ENCODE data around the gene DUOX2. TPM values are rescaled to one million over a fixed set of nuclear protein-coding genes. Genes with fewer than 3 reads are reported as not detected.
"Not testable (repeated sequence)": the region's sequence is repeated elsewhere in the genome, so short reads cannot be mapped to it uniquely, and the experiment has no call there.

DUOX2 gene
- total RNA-seq, 1 experiment from 2014 or later: 0.99 TPM

- Histone ChIP-seq H3K4me3 (ENCODE audit: low read depth, low read length, poor library complexity, severe bottlenecking) (no peak overlapping the region), H3K4me1 (ENCODE audit: insufficient read depth, low read length, poor library complexity, severe bottlenecking) (no peaks in the 10 kb centered on the region), H3K27ac (ENCODE audit: low read depth, low read length, poor library complexity, severe bottlenecking) (no peak overlapping the region), H3K27me3 (replicated peaks; ENCODE audit: insufficient read depth, low read depth, low read length, poor library complexity) (no peaks in the 10 kb centered on the region), H3K9me3 (ENCODE audit: low read depth, low read length, poor library complexity, severe bottlenecking) (no peaks in the 10 kb centered on the region), H3K36me3 (ENCODE audit: insufficient read depth, low read length, poor library complexity, severe bottlenecking) (no peaks in the 10 kb centered on the region)
- DNase-seq (ENCODE audit: low spot score): no peak
- no TSS peak for BruUV-seq (replicated peaks)
- ChIA-PET CTCF (interaction anchor here (1.0 kb wide), 1 partner anchor 12 kb away, joined by 4 read pairs; no protein-coding TSS in a partner anchor), POLR2A (ENCODE audit: low non-redundant PET) (interaction anchor here (0.6 kb wide), 1 partner anchor 1314 kb away, joined by 10 read pairs; no protein-coding TSS in a partner anchor)
- TF ChIP-seq CTCF (conservative IDR thresholded peaks at IDR 0.05; ENCODE audit: low read depth, low read length): no peak
- TF ChIP-seq EZH2 (IDR thresholded peaks at IDR 0.05; ENCODE audit: borderline replicate concordance, low read depth, low read length, poor library complexity, severe bottlenecking): no peak
- intact Hi-C loops (cut with micrococcal nuclease; ENCODE audit: unreplicated experiment): no loop called here
These were observed 7.8 kb downstream of the DUOX2 start for GRCh38 chr15:45106002-45106790.

DNA sequence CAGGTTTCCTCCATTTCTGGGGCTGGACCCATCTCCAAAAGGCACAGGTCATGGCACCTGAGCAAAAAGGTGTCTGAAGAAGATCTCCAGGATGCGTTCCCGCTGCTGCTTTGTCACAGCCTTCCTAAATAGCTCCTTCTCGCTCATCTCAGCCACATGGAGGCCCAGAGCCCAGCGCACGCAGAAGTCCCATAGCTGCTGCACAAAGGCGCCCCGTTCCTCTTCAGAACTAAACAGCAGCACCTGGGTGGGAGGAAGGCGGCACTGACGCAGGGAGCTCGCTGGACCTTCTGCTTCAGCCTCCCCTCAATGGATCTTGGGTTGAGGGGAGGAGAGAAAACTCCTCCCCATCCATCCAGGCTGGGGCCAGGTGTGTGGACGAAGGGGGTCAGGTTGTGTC lies 8.4 kb downstream of the DUOX2 start:
- TF ChIP-seq CTCF (conservative IDR thresholded peaks at IDR 0.05; ENCODE audit: low read depth, low read length) (no peak), EZH2 (IDR thresholded peaks at IDR 0.05; ENCODE audit: borderline replicate concordance, low read depth, low read length, poor library complexity, severe bottlenecking) (no peak)
- H3K27me3 ChIP-seq (replicated peaks; ENCODE audit: insufficient read depth, low read depth, low read length, poor library complexity): no peaks in the 10 kb centered on the region
- POLR2A ChIA-PET (ENCODE audit: low non-redundant PET): interaction anchor here (0.6 kb wide), 1 partner anchor 1313 kb away, joined by 10 read pairs; no protein-coding TSS in a partner anchor
- no peaks in the 10 kb centered on the region for H3K4me1 ChIP-seq (ENCODE audit: insufficient read depth, low read length, poor library complexity, severe bottlenecking)
- CTCF ChIA-PET: no interaction called here
- DNase-seq (ENCODE audit: low spot score): no peak
- intact Hi-C loops (cut with micrococcal nuclease; ENCODE audit: unreplicated experiment): no loop called here
- H3K36me3 ChIP-seq (ENCODE audit: insufficient read depth, low read length, poor library complexity, severe bottlenecking): no peaks in the 10 kb centered on the region
- BruUV-seq (replicated peaks): no TSS peak
- H3K9me3 ChIP-seq (ENCODE audit: low read depth, low read length, poor library complexity, severe bottlenecking): no peaks in the 10 kb centered on the region
- no peak overlapping the region for H3K4me3 ChIP-seq (ENCODE audit: low read depth, low read length, poor library complexity, severe bottlenecking)
- H3K27ac ChIP-seq (ENCODE audit: low read depth, low read length, poor library complexity, severe bottlenecking): no peak overlapping the region

GRCh38 chr15:45104170-45104569 lies 9.8 kb downstream of the DUOX2 start:
- POLR2A ChIA-PET (ENCODE audit: low non-redundant PET); H3K27me3 ChIP-seq (replicated peaks; ENCODE audit: insufficient read depth, low read depth, low read length, poor library complexity); intact Hi-C loops (cut with micrococcal nuclease; ENCODE audit: unreplicated experiment); CTCF ChIA-PET; H3K9me3 ChIP-seq (ENCODE audit: low read depth, low read length, poor library complexity, severe bottlenecking); H3K36me3 ChIP-seq (ENCODE audit: insufficient read depth, low read length, poor library complexity, severe bottlenecking); H3K27ac ChIP-seq (ENCODE audit: low read depth, low read length, poor library complexity, severe bottlenecking); H3K4me1 ChIP-seq (ENCODE audit: insufficient read depth, low read length, poor library complexity, severe bottlenecking); DNase-seq (ENCODE audit: low spot score); H3K4me3 ChIP-seq (ENCODE audit: low read depth, low read length, poor library complexity, severe bottlenecking); BruUV-seq (replicated peaks): not testable (repeated sequence)

DNA sequence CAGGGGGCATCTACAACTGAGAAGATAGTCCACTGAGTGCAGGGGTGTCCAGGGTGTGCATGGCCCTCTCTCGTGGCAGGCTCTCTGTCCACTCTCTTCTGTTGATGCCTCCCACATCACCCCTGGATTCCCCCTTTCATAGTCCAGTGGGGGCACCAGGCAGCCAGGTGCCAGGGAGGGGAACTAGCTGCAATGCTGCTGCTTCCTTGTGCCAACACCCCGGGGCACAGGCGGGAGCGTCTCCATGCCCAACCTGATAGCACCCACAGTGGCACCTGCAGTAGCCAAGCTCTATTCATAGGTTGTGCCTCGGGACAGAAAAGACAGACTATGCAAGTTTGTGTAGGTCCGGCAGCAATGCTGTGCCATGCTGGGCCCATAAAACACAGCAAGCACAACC lies 11.7 kb downstream of the DUOX2 start:
- CTCF ChIA-PET: no interaction called here
- BruUV-seq (replicated peaks): no TSS peak
- Histone ChIP-seq H3K4me3 (ENCODE audit: low read depth, low read length, poor library complexity, severe bottlenecking) (no peak overlapping the region), H3K4me1 (ENCODE audit: insufficient read depth, low read length, poor library complexity, severe bottlenecking) (no peaks in the 10 kb centered on the region), H3K9me3 (ENCODE audit: low read depth, low read length, poor library complexity, severe bottlenecking) (no peaks in the 10 kb centered on the region), H3K36me3 (ENCODE audit: insufficient read depth, low read length, poor library complexity, severe bottlenecking) (no peaks in the 10 kb centered on the region), H3K27ac (ENCODE audit: low read depth, low read length, poor library complexity, severe bottlenecking) (no peak overlapping the region), H3K27me3 (replicated peaks; ENCODE audit: insufficient read depth, low read depth, low read length, poor library complexity) (no peaks in the 10 kb centered on the region)
- no peak for DNase-seq (ENCODE audit: low spot score)
- no peak for TF ChIP-seq CTCF (conservative IDR thresholded peaks at IDR 0.05; ENCODE audit: low read depth, low read length)
- no peak for TF ChIP-seq EZH2 (IDR thresholded peaks at IDR 0.05; ENCODE audit: borderline replicate concordance, low read depth, low read length, poor library complexity, severe bottlenecking)
- intact Hi-C loops (cut with micrococcal nuclease; ENCODE audit: unreplicated experiment): no loop called here
- POLR2A ChIA-PET (ENCODE audit: low non-redundant PET): no interaction called here
